Activated naive CD8-positive, alpha-beta T cell (primary cell): ENCODE data around the gene TTC28.
A peak's percentile ranks its signal among the peaks of the same experiment; 100 is the strongest.
"Not testable (repeated sequence)": the region's sequence is repeated elsewhere in the genome, so short reads cannot be mapped to it uniquely, and the experiment has no call there.

Experiments
- H3K27ac Mint-ChIP-seq: one replicate; pipeline ENCODE4 v1.8.0; 2021; ENCODE audit warnings: mixed read lengths
- H3K27me3 Mint-ChIP-seq: one replicate; pipeline ENCODE4 v1.8.0; 2021; ENCODE audit warnings: mixed read lengths
- H3K36me3 Mint-ChIP-seq: one replicate; pipeline ENCODE4 v1.8.0; 2021; ENCODE audit warnings: mixed read lengths
- H3K4me1 Mint-ChIP-seq: one replicate; pipeline ENCODE4 v1.8.0; 2021; ENCODE audit warnings: low read depth, mixed read lengths
- H3K4me3 Mint-ChIP-seq: one replicate; pipeline ENCODE4 v1.8.0; 2021; ENCODE audit warnings: mild to moderate bottlenecking, mixed read lengths
- H3K9me3 Mint-ChIP-seq: one replicate; pipeline ENCODE4 v1.8.0; 2021; ENCODE audit warnings: low read depth, mixed read lengths

TTC28 gene

GRCh38 chr22:28679611-28680287, at the start of gene TTC28:
TTC28 (minus strand) TSS chr22:28679840; CDS start chr22:28679723, 117 bp downstream.
- Mint-ChIP-seq H3K27me3 (peaks cover 40% of the 10 kb centered on the region), H3K4me3 (peak within 1 kb of the TSS; percentile 85), H3K4me1 (peaks cover 12% of the 10 kb centered on the region)
- not testable (repeated sequence) for H3K27ac Mint-ChIP-seq, H3K9me3 Mint-ChIP-seq, H3K36me3 Mint-ChIP-seq

- no peak overlapping the region for H3K27ac Mint-ChIP-seq
- H3K9me3 Mint-ChIP-seq: no peaks in the 10 kb centered on the region
- H3K36me3 Mint-ChIP-seq: peaks cover 11% of the 10 kb centered on the region
- no peaks in the 10 kb centered on the region for H3K27me3 Mint-ChIP-seq
- H3K4me1 Mint-ChIP-seq: no peaks in the 10 kb centered on the region
- no peak overlapping the region for H3K4me3 Mint-ChIP-seq
These were observed 49.1 kb upstream of the TTC28 start for GRCh38 chr22:28728621-28729313.

DNA sequence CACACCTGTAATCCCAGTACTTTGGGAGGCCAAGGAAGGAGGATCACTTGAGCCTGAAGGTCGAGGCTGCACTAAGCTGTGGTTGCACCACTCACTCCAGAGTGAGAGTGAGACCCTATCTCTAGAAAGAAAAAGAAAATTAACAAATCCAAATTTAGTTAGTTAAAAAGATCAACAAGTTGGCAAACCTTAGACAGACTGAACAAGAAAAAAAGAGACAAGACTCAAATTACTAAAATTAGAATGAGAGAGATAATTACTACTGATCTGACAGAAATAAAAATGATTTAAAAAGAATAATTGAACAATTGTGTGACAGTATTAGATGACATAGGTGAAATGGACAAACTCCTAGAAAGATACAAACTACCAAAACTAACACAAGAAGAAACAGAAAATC, 48.4 kb upstream of the TTC28 start:
- Mint-ChIP-seq H3K4me3 (no peak overlapping the region), H3K4me1 (no peaks in the 10 kb centered on the region), H3K27me3 (no peaks in the 10 kb centered on the region), H3K9me3 (no peaks in the 10 kb centered on the region), H3K36me3 (peaks cover 13% of the 10 kb centered on the region), H3K27ac (no peak overlapping the region)

DNA sequence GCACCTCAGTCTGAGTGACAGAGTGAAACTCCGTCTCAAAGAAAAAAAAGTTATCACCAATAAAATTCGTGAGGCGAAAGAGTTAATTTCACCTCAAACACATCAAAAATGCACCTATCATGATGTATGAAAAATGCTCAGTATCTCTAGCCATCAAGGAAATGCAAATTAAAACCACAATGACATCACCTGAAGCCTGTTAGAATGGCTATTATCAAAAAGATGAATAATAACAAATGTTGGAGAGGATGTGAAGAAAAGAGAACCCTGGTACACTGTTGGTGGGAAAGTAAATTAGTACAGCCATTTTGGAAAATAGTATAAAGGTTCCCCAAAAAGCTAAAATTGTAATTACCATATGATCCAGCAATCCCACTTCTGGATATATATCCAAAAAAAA, 38.4 kb upstream of the TTC28 start:
- Mint-ChIP-seq H3K4me1 (no peaks in the 10 kb centered on the region), H3K36me3 (peaks cover 15% of the 10 kb centered on the region), H3K27me3 (no peaks in the 10 kb centered on the region), H3K4me3 (no peak overlapping the region), H3K9me3 (no peaks in the 10 kb centered on the region), H3K27ac (no peak overlapping the region)

GRCh38 chr22:28716686-28717085, 37.0 kb upstream of the TTC28 start:
- Mint-ChIP-seq H3K9me3 (no peaks in the 10 kb centered on the region), H3K36me3 (peaks cover 11% of the 10 kb centered on the region), H3K4me3 (no peak overlapping the region), H3K27ac (no peak overlapping the region), H3K4me1 (no peaks in the 10 kb centered on the region), H3K27me3 (no peaks in the 10 kb centered on the region)

DNA sequence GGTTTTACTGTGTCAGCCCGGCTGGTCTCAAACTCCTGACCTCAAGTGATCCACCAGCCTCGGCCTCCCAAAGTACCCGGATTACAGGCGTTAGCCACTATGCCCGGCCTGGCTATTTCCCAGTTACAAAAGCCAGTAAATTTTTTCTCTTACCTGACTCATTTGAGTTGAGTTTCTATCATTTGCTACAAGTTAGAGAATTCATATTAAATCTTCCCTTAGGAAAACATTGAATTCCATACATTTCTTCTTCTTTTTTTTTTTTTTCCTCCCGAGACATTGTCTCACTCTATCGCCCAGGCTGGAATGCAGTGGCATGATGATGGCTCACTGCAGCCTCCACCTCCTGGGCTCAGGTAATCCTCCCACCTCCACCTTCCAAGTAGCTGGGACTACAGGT, 36.0 kb upstream of the TTC28 start:
- Mint-ChIP-seq H3K27ac (no peak overlapping the region), H3K36me3 (peaks cover 12% of the 10 kb centered on the region), H3K4me1 (no peaks in the 10 kb centered on the region), H3K27me3 (no peaks in the 10 kb centered on the region), H3K9me3 (no peaks in the 10 kb centered on the region), H3K4me3 (no peak overlapping the region)

DNA sequence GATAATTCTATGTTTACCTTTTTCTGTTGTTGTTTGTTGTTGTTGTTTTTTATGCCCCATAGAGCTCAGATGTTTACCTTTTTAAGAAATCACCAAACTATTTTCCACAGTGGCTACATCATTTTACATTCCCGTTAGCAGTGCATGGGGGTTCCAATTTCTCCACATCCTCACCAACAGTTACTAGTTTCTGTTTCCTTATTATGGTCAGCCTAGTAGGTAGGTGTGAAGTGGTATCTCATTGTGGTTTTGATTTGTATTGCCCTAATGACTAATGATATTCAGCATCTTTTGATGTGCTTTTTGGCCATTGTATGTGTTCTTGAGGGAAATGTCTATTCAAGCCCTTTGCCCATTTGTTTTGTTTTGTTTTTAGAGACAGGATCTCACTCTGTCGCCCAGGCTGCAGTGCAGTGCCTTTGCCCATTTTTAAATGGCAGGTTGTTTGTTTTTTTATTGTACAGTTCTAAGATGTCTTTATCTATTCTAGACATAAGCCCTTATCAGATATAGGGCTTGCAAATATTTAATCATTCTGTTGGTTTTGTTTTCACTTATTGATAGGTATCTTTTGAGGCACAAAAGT, 34.5 kb upstream of the TTC28 start:
- H3K36me3 Mint-ChIP-seq: peaks cover 10% of the 10 kb centered on the region

GRCh38 chr22:28711820-28712777, 32.5 kb upstream of the TTC28 start:
- H3K4me1 Mint-ChIP-seq: no peaks in the 10 kb centered on the region
- no peak overlapping the region for H3K4me3 Mint-ChIP-seq
- no peak overlapping the region for H3K27ac Mint-ChIP-seq
- no peaks in the 10 kb centered on the region for H3K27me3 Mint-ChIP-seq
- peaks cover 12% of the 10 kb centered on the region for H3K36me3 Mint-ChIP-seq
- no peaks in the 10 kb centered on the region for H3K9me3 Mint-ChIP-seq

More for the DNA sequence above, 34.5 kb upstream of the TTC28 start:
- Mint-ChIP-seq H3K27ac (no peak overlapping the region), H3K4me1 (no peaks in the 10 kb centered on the region), H3K4me3 (no peak overlapping the region), H3K27me3 (no peaks in the 10 kb centered on the region), H3K9me3 (no peaks in the 10 kb centered on the region)

- no peak overlapping the region for H3K4me3 Mint-ChIP-seq
- no peaks in the 10 kb centered on the region for H3K4me1 Mint-ChIP-seq
- peaks cover 12% of the 10 kb centered on the region for H3K36me3 Mint-ChIP-seq
- no peaks in the 10 kb centered on the region for H3K9me3 Mint-ChIP-seq
- H3K27ac Mint-ChIP-seq: no peak overlapping the region
- H3K27me3 Mint-ChIP-seq: no peaks in the 10 kb centered on the region
These were observed 31.7 kb upstream of the TTC28 start for GRCh38 chr22:28711341-28711740.

DNA sequence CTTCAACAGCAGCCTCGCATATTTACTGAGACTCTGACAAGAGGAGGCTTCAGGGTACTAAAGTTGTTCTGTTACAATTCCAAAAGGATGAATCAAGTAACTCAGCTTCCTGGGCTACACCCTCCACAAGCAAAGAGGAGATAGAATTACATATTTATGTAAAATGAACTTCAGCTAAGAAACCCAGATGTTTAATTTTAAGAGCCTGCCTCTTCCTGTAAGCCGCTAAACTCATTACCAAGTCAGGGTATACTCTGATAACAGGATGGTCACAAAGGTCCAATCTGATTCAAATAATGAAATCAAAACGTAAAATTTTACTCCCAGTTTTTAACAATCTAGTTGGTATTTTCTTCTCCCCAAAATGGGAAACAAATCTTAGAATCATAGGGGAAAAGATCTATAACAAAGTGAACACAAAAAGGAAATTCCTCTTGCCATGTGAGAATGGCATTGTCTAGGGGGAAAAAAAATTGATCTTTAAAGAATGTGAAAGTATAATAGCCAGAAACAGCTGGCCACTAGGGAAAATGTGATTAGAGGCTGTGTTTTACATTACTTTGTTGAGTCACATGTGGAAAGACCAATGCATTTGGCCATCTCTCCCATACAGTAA, 31.0 kb upstream of the TTC28 start:
- Mint-ChIP-seq H3K4me1 (no peaks in the 10 kb centered on the region), H3K9me3 (no peaks in the 10 kb centered on the region), H3K36me3 (peaks cover 12% of the 10 kb centered on the region), H3K27ac (no peak overlapping the region), H3K27me3 (no peaks in the 10 kb centered on the region), H3K4me3 (no peak overlapping the region)

DNA sequence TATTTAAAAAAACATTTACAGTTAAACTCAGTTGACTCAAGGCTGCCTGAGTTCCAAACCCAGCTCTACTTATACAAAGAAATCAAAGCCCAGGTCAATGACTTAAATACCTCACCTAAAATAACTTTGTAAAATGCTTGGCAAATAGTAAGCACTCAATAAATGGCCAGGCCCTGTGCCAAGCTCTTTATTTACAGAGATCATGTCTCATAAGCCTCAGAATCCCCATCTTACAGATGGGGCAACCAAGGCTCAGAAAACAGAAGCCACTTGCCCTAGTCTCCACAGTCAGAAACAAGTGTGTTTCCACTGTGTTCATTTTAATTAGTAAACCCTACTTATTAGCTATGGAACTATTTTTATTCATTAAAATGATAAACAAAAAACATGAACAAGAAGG, 30.5 kb upstream of the TTC28 start:
- Mint-ChIP-seq H3K4me1 (no peaks in the 10 kb centered on the region), H3K4me3 (no peak overlapping the region), H3K27ac (no peak overlapping the region), H3K9me3 (no peaks in the 10 kb centered on the region), H3K27me3 (no peaks in the 10 kb centered on the region), H3K36me3 (peaks cover 12% of the 10 kb centered on the region)

GRCh38 chr22:28706845-28707244, 27.2 kb upstream of the TTC28 start:
- no peaks in the 10 kb centered on the region for H3K9me3 Mint-ChIP-seq
- no peaks in the 10 kb centered on the region for H3K4me1 Mint-ChIP-seq
- H3K4me3 Mint-ChIP-seq: no peak overlapping the region
- no peaks in the 10 kb centered on the region for H3K27me3 Mint-ChIP-seq
- no peak overlapping the region for H3K27ac Mint-ChIP-seq
- H3K36me3 Mint-ChIP-seq: peaks cover 15% of the 10 kb centered on the region

DNA sequence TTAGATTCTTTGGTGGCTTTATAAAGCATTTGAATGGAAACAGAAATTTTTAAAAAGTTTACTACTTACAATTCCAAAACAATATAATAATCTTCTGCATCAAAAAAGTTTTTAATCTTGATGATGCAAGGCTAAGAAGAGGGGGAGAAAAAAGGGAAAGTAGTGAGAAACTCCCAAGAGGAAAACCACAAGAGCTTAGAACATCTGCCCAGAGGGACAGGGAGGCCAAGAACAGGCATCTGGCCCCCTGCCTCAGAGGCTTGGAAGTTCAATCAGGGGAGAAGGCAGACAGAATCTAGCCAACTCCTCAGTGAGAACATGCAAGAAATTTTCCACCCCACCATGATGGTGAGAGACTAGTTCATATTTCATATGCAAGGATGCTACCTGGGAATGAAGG, 23.8 kb upstream of the TTC28 start:
- Mint-ChIP-seq H3K27ac (no peak overlapping the region), H3K9me3 (no peaks in the 10 kb centered on the region), H3K4me3 (no peak overlapping the region), H3K27me3 (no peaks in the 10 kb centered on the region), H3K4me1 (no peaks in the 10 kb centered on the region), H3K36me3 (peaks cover 14% of the 10 kb centered on the region)

DNA sequence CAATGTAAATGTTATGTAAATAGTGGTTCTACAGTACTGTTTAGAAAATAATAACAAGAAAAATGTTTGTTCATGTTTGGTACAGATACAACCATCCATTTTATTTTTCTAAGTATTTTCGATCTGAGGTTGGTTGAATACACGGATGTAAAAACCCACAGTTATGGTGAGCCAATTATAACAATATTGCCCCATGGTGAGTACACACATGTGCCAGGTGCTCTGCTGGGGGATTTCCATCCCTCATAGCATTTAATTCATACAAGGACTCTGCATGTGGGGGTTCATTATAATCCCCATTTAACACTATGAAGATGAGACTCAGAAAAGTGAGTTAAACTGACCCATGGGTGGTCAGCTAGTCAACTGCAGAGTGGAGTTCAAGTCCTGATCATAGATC, 23.3 kb upstream of the TTC28 start:
- Mint-ChIP-seq H3K27ac (no peak overlapping the region), H3K9me3 (no peaks in the 10 kb centered on the region), H3K4me3 (no peak overlapping the region), H3K27me3 (no peaks in the 10 kb centered on the region), H3K36me3 (peaks cover 16% of the 10 kb centered on the region), H3K4me1 (no peaks in the 10 kb centered on the region)
